Right lobe of liver (tissue), 4 donors: ENCODE results near the gene ATP5MG.

Source experiments
- POLR2A ChIP-seq: fragments of 450-650 bp; IDR thresholded peaks from one replicate; pipeline ENCODE4 v1.6.1; 2017; ENCODE audit warnings: antibody characterized with exemption, mild to moderate bottlenecking
- TF ChIP-seq, protein P1 (sequence below), 4 donors: fragments of 200-600 bp in 3 of 4; fragments of 450-650 bp in 1 of 4; IDR thresholded peaks; one replicate each; pipeline versions ENCODE4 v1.5.1 to v1.8.0; 2016 to 2022; ENCODE audit warnings: antibody characterized with exemption in 4 of 4, mild to moderate bottlenecking in 2 of 4
- donor health status: DM: no; HTN: no; CAD: no.
- donor health status: DM: no; HTN: no; CAD: no.
- donor health status: DM: no; HTN: yes; CAD: no.

- TF ChIP-seq POLR2A, result no peak
- TF ChIP-seq, protein P1, sequence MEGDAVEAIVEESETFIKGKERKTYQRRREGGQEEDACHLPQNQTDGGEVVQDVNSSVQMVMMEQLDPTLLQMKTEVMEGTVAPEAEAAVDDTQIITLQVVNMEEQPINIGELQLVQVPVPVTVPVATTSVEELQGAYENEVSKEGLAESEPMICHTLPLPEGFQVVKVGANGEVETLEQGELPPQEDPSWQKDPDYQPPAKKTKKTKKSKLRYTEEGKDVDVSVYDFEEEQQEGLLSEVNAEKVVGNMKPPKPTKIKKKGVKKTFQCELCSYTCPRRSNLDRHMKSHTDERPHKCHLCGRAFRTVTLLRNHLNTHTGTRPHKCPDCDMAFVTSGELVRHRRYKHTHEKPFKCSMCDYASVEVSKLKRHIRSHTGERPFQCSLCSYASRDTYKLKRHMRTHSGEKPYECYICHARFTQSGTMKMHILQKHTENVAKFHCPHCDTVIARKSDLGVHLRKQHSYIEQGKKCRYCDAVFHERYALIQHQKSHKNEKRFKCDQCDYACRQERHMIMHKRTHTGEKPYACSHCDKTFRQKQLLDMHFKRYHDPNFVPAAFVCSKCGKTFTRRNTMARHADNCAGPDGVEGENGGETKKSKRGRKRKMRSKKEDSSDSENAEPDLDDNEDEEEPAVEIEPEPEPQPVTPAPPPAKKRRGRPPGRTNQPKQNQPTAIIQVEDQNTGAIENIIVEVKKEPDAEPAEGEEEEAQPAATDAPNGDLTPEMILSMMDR (IDR thresholded peaks at IDR 0.05), result no peak
Observed at GRCh38 chr11:118447423-118447822, 46.0 kb downstream of the ATP5MG start.
